ENCODE results near the gene RPS6KC1. TPM values are rescaled to one million over a fixed set of nuclear protein-coding genes. Genes with fewer than 3 reads are reported as not detected.

RPS6KC1 gene
- total and polyA plus RNA-seq, 2 of the 4 experiments (the other 2 are of a cell fraction) = 7.9 to 23.7 TPM

DNA sequence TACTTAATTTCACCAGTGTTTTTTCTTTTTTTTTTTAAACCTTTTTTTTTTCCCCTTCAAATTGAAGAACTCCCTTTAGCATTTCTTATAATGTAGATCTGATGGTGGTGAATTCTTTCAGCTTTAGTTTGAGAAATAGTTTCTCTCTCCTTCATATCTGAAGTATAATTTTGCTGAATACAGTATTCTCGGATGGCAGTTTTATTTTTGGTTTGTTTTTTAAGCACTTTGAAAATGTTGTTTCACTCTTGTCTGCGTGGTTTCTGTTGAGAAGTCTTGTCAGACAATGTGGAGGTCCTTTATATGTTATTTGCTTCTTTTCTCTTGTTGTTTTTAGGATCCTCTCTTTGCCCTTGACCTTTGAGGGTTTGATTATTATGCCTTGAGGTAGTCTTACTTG is 135.1 kb downstream of the RPS6KC1 start:
- H2BK15ac ChIP-seq (ENCODE audit: low read depth, low read length) = no peak overlapping the region
- H2BK120ac ChIP-seq (ENCODE audit: low read depth, low read length) = no peak overlapping the region
- ATAC-seq (ENCODE audit: low read depth) (no peak), DNase-seq (no peak)
- no TSS peak for BruUV-seq (replicated peaks)
- no peak overlapping the region for H2AFZ ChIP-seq (replicated peaks; ENCODE audit: low read length, poor library complexity)
- no peaks in the 10 kb centered on the region for H4K20me1 ChIP-seq (ENCODE audit: insufficient read depth, low read length)
- H3K18ac ChIP-seq (ENCODE audit: low read depth, low read length) = no peak overlapping the region
- H4K91ac ChIP-seq (ENCODE audit: insufficient read depth, low read depth, low read length) = no peak overlapping the region
- H3K79me1 ChIP-seq (ENCODE audit: low read depth in 1 of 2, low read length in 2 of 2) = 0 out of 4 replicates have a peak, but pooled peaks cover 0 to 3% of the 10 kb centered on the region in 2 experiments
- H3K14ac ChIP-seq (replicated peaks; ENCODE audit: low read depth, low read length) = no peak overlapping the region
- no peak overlapping the region for H3K4me3 ChIP-seq (ENCODE audit: insufficient read depth, low read depth, low read length)
- H2AK9ac ChIP-seq (replicated peaks; ENCODE audit: low read depth, low read length, poor library complexity) = no peak overlapping the region
- no peak overlapping the region for H4K5ac ChIP-seq (ENCODE audit: low read depth, low read length)
- TF ChIP-seq MAZ (IDR thresholded peaks at IDR 0.05; ENCODE audit: borderline replicate concordance, low read depth, low read length) (no peak), POLR2A (IDR thresholded peaks at IDR 0.05; ENCODE audit: low read depth, low read length) (no peak), MAFK (IDR thresholded peaks at IDR 0.05; ENCODE audit: low read depth, low read length) (no peak), CEBPB (IDR thresholded peaks at IDR 0.05; ENCODE audit: low read depth, low read length) (no peak)
- TF ChIP-seq, protein P1, sequence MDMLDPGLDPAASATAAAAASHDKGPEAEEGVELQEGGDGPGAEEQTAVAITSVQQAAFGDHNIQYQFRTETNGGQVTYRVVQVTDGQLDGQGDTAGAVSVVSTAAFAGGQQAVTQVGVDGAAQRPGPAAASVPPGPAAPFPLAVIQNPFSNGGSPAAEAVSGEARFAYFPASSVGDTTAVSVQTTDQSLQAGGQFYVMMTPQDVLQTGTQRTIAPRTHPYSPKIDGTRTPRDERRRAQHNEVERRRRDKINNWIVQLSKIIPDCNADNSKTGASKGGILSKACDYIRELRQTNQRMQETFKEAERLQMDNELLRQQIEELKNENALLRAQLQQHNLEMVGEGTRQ (IDR thresholded peaks at IDR 0.05; ENCODE audit: low read depth, low read length) = no peak
- TF ChIP-seq, protein P2, sequence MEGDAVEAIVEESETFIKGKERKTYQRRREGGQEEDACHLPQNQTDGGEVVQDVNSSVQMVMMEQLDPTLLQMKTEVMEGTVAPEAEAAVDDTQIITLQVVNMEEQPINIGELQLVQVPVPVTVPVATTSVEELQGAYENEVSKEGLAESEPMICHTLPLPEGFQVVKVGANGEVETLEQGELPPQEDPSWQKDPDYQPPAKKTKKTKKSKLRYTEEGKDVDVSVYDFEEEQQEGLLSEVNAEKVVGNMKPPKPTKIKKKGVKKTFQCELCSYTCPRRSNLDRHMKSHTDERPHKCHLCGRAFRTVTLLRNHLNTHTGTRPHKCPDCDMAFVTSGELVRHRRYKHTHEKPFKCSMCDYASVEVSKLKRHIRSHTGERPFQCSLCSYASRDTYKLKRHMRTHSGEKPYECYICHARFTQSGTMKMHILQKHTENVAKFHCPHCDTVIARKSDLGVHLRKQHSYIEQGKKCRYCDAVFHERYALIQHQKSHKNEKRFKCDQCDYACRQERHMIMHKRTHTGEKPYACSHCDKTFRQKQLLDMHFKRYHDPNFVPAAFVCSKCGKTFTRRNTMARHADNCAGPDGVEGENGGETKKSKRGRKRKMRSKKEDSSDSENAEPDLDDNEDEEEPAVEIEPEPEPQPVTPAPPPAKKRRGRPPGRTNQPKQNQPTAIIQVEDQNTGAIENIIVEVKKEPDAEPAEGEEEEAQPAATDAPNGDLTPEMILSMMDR (conservative IDR thresholded peaks at IDR 0.05; ENCODE audit: low read depth, low read length) = no peak
- H3K23ac ChIP-seq (ENCODE audit: low read depth, low read length) = no peak overlapping the region
- H3K27ac ChIP-seq (ENCODE audit: insufficient read depth, low read length) = no peak overlapping the region
- H3K9me3 ChIP-seq (ENCODE audit: control insufficient read depth, insufficient read depth, low read length) = 0 out of 2 replicates have a peak, but pooled peaks cover 3% of the 10 kb centered on the region
- no peak overlapping the region for H3K56ac ChIP-seq (ENCODE audit: extremely low read depth, insufficient read depth, low read length)
- no peak overlapping the region for H3K4ac ChIP-seq (ENCODE audit: low read depth, low read length)
- CTCF ChIA-PET = no interaction called here
- H3K9me1 ChIP-seq (ENCODE audit: insufficient read depth, low read length) = no peaks in the 10 kb centered on the region
- WGBS, 2 experiments (ENCODE audit: extremely low coverage in 2 of 2, insufficient read length in 1 of 2) = 100% methylated on average over 1 of the region's 2 CpGs; no CpG with 5 or more reads in 1 of the 2 experiments
- H3K36me3 ChIP-seq (ENCODE audit: control insufficient read depth, insufficient read depth, low read length) = no peaks in the 10 kb centered on the region
- dilution Hi-C loops (cut with HindIII; ENCODE audit: low sequenced_read_pairs, unreplicated experiment) = no loop called here
- in situ Hi-C loops (cut with MboI; ENCODE audit: low sequenced_read_pairs) = no loop called here
- H3K9ac ChIP-seq (ENCODE audit: low read depth, low read length) = no peak overlapping the region
- H2BK5ac ChIP-seq (ENCODE audit: low read depth, low read length, poor library complexity, severe bottlenecking) = no peak overlapping the region
- no peak overlapping the region for H4K8ac ChIP-seq (ENCODE audit: low read depth in 2 of 2, low read length in 2 of 2)
- intact Hi-C loops (cut with micrococcal nuclease) = no loop called here
- H3K4me1 ChIP-seq (ENCODE audit: control insufficient read depth, insufficient read depth, low read length) = no peaks in the 10 kb centered on the region
- H3K4me2 ChIP-seq (ENCODE audit: low read depth, low read length) = no peak overlapping the region
- POLR2A ChIA-PET (ENCODE audit: unreplicated experiment) = no interaction called here
- no peaks in the 10 kb centered on the region for H3K27me3 ChIP-seq (ENCODE audit: control insufficient read depth, insufficient read depth, low read length)
- no peak overlapping the region for H2AK5ac ChIP-seq (ENCODE audit: low read depth, low read length)
- no peak overlapping the region for H2BK20ac ChIP-seq (ENCODE audit: low read depth, low read length)
